LNCaP clone FGC (cell line): ENCODE measurements around the gene SWI5.

Experiments used
- DNase-seq: peaks from one replicate; pipeline ENCODE4 v3.0.0-alpha.2; 2011; ENCODE audit warnings: low read depth
- H3K4me3 ChIP-seq: 2 replicates; pipeline ENCODE4 v1.5.1; 2011; ENCODE audit warnings: mild to moderate bottlenecking, low read depth, low read length, control low read depth
- TF ChIP-seq, protein P1 (sequence below): IDR thresholded peaks from 2 replicates; pipeline ENCODE4 v1.5.1; 2012; ENCODE audit warnings: mild to moderate bottlenecking; ENCODE audit not compliant: control insufficient read depth, insufficient read depth; ENCODE audit errors: extremely low read depth

SWI5 gene

DNA sequence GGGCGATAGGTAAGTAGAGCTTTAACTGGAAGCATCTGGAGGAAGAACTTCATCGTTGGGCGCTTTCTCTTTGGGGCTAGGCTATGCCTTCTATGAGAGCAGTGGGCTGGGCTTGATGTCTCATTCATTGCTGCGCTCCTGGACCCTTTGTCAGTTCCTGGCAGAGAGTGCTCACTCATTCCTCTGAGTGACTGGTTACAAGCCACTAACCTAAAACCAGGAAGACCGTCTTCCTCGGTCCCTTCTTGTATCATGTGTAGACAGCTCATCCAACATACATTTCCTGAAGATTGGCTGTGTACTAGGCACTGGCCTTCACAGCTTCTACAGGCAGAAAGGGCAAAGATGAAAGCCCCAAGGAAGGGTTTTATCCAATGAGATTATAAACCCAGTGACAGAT lies 6.4 kb downstream of the SWI5 start:
- TF ChIP-seq, protein P1, sequence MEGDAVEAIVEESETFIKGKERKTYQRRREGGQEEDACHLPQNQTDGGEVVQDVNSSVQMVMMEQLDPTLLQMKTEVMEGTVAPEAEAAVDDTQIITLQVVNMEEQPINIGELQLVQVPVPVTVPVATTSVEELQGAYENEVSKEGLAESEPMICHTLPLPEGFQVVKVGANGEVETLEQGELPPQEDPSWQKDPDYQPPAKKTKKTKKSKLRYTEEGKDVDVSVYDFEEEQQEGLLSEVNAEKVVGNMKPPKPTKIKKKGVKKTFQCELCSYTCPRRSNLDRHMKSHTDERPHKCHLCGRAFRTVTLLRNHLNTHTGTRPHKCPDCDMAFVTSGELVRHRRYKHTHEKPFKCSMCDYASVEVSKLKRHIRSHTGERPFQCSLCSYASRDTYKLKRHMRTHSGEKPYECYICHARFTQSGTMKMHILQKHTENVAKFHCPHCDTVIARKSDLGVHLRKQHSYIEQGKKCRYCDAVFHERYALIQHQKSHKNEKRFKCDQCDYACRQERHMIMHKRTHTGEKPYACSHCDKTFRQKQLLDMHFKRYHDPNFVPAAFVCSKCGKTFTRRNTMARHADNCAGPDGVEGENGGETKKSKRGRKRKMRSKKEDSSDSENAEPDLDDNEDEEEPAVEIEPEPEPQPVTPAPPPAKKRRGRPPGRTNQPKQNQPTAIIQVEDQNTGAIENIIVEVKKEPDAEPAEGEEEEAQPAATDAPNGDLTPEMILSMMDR = no peak

DNA sequence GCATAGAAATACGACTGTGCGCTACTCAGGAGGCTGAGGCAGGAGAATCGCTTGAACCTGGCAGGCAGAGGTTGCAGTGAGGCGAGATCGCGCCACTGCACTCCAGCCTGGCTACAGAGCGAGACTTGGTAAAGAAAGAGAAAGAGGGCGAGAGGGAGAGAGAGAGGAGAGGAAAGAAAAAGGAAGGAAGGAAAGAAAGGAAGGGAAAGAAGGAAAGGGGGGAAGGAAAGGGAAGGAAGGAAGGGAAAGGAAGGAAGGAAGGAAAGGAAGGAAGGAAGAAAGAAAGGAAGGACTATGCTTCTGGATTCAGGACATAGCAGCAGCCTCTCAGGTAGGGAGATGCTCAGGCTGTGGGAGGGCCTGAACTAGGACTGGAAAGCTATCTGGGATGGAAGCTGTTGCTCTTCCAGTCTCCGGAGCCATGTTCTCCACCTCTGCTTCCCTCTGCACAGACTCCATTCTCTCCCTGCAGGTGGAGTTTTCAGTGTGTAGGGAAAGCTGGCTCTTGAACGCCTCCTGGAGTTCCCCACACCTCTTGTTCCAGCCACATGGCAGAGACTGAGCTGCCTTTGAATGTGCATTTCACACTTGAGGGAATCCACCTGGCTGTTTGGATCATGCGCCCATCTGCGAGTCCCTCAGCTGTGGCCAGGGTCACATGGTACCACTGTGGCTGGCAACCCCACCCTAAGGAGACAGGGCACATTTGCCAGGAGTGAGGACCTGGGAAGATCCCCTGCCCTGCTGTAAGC lies 9.1 kb downstream of the SWI5 start:
- H3K4me3 ChIP-seq = no peak overlapping the region
- TF ChIP-seq, protein P1 = no peak
- DNase-seq = no peak

More for the DNA sequence above, 6.4 kb downstream of the SWI5 start:
- no peak for DNase-seq
- H3K4me3 ChIP-seq = no peak overlapping the region

DNA sequence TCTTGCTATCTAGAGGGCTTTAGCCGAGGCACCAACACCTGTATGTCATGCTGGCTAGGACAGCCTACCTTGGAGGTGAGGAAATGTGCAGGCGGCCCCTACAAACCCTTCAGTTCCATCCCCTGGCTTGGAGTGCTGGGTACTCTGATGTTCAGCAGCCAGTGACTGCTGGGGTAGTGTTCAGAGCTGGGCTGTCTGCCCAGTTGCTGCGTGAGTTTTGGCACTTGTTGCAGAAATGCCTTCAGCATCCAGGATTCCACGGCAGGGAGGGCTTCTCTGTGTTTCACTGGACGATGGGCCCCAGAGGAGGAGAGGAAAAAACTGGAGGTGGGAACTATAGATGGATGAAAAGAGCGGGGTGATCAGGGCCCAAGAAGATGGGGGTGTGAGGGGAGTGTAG lies 10.4 kb downstream of the SWI5 start:
- H3K4me3 ChIP-seq = no peak overlapping the region
- no peak for DNase-seq
- TF ChIP-seq, protein P1 = no peak

DNA sequence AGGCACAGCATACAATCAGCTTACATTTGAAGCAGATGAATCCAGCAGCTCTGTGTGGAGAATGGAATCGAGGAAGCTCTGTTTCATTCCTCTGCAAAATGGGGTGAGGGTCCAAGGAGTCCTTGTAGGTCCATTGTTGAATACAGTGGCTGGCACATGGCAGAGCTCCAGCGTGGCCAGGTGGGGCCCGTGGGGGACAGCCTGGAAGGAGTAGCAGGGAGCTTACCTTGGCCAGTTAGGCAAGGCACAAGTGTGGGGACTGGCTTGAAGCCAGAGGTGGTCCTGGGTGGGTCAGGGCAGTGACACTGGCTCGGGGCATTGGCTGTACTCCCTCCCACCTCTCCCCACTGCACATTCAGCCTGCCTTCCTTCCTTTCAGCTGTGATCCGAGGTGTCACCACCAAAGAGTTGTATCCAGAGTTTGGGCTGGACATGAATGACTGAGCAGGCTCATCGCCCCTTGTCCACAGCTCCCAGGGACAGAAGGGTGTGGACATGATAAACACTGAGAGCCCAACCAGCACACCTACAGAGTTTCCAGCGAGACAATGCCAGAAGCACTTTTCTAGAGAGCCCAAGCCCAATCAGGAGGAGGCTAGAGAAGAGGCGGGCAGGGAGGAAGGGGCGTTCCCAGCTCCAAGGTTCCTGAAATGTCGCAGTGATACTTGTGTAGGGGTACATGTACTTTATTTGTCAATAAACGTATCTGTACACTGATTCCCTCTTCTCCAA lies 12.4 kb downstream of the SWI5 start:
- TF ChIP-seq, protein P1 = no peak
- DNase-seq = no peak
- no peak overlapping the region for H3K4me3 ChIP-seq

DNA sequence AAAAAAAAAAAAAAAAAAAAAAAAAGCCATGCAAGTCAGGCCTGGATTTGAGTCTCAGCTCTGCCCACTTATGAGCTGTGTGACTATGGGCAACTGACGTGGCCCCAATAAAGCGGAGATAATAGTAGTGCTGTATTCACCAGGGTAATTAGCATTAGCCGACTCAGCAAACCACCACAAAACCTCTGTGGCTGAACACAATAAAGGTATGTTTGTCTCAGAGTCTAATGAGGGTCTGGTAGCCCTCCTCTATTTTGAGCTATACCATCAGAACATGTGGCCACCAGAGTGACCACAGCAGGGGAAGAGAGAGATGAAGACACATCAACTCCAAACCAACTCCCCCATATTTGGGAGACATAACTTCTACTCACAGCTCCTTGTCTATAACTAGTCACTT lies 15.9 kb downstream of the SWI5 start:
- TF ChIP-seq, protein P1 = no peak
- no peak overlapping the region for H3K4me3 ChIP-seq
- no peak for DNase-seq

DNA sequence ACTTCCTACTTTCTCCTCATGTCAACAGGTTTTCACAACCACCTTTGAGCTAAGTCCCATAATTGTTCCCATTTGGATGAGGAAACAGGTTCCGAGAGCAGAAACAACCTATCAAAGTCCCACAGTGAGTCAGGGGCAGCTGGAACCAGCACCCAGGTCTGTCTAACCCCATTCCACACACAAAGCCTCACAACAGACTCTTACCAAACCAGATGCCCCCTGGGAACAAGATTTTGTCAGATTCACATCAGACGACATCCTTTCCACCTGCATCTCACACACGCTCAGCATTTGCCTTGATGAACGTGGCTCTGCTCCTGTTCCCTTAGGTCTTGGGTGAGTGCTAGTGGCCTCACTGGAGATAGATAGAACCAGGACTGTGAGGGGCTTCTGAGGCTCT lies 17.0 kb downstream of the SWI5 start:
- no peak for DNase-seq
- TF ChIP-seq, protein P1 = no peak
- H3K4me3 ChIP-seq = no peak overlapping the region
